PC-9 (cell line): ENCODE results near the gene CDK5RAP2. TPM values are rescaled to one million over a fixed set of nuclear protein-coding genes. Genes with fewer than 3 reads are reported as not detected.

Experiments used
- BruUV-seq: library from RNA; stranded (reverse); fragments of 400-500 nt; replicated peaks from 2 replicates; lab custom pipeline; 2021; lab: Mats Ljungman, UMichigan
- CTCF ChIA-PET: fragments of 300-600 bp; sonication (Branson Sonifier 250); formaldehyde crosslinking; loops from one replicate; lab custom pipeline; 2022; ENCODE audit warnings: antibody characterized with exemption; lab: Charles Lee
- POLR2A ChIA-PET: fragments of 300-600 bp; sonication (Branson Sonifier 250); formaldehyde crosslinking; loops from one replicate; lab custom pipeline; 2022; ENCODE audit warnings: antibody characterized with exemption; ENCODE audit not compliant: unreplicated experiment; lab: Charles Lee
- DNase-seq, 2 experiments: peaks; one replicate each; pipeline versions ENCODE4 v3.0.0 to v3.0.0-alpha.2; 2015 to 2022; ENCODE audit warnings: mixed read lengths in 1 of 2
- H2AFZ ChIP-seq: fragments of 200-600 bp; sonication (generic); 2 replicates; pipeline ENCODE4 v1.8.1; 2017; ENCODE audit warnings: antibody characterized with exemption
- H3F3A ChIP-seq: fragments of 200-600 bp; sonication (generic); 2 replicates; pipeline ENCODE4 v1.8.1; 2017; ENCODE audit warnings: antibody characterized with exemption, mild to moderate bottlenecking, low read depth; ENCODE audit not compliant: insufficient read depth
- H3K27ac ChIP-seq: fragments of 200-600 bp; sonication (generic); 2 replicates; pipeline ENCODE4 v1.6.1; 2016; ENCODE audit warnings: mixed run types
- H3K27me3 ChIP-seq: fragments of 200-600 bp; sonication (generic); 2 replicates; pipeline ENCODE4 v1.6.1; 2016; ENCODE audit warnings: low read depth, mixed run types; ENCODE audit not compliant: insufficient read depth
- H3K36me3 ChIP-seq: fragments of 200-600 bp; sonication (generic); 2 replicates; pipeline ENCODE4 v1.6.1; 2016; ENCODE audit warnings: low read depth, mixed run types
- H3K4me1 ChIP-seq: fragments of 200-600 bp; sonication (generic); replicated peaks from 2 replicates; pipeline ENCODE4 v1.6.1; 2016; ENCODE audit warnings: mixed run types; ENCODE audit not compliant: insufficient read depth
- H3K4me2 ChIP-seq: fragments of 200-600 bp; sonication (generic); 2 replicates; pipeline ENCODE4 v1.6.1; 2017; ENCODE audit warnings: mixed run types
- H3K4me3 ChIP-seq: fragments of 200-600 bp; sonication (generic); 2 replicates; pipeline ENCODE4 v1.6.1; 2016; ENCODE audit warnings: mixed run types
- H3K79me2 ChIP-seq: fragments of 200-600 bp; sonication (generic); 2 replicates; pipeline ENCODE4 v1.6.1; 2017; ENCODE audit warnings: low read depth, mixed run types
- H3K9me2 ChIP-seq: fragments of 200-600 bp; sonication (generic); 2 replicates; pipeline ENCODE4 v1.8.1; 2017; ENCODE audit warnings: mild to moderate bottlenecking; ENCODE audit not compliant: insufficient read depth
- H3K9me3 ChIP-seq: fragments of 200-600 bp; sonication (generic); 2 replicates; pipeline ENCODE4 v1.8.1; 2016; ENCODE audit warnings: low read depth; ENCODE audit not compliant: insufficient read depth
- H4K20me1 ChIP-seq: fragments of 200-600 bp; sonication (generic); 2 replicates; pipeline ENCODE4 v1.8.1; 2017; ENCODE audit not compliant: insufficient read depth
- EZH2 ChIP-seq: fragments of 200-600 bp; sonication (generic); IDR thresholded peaks from 2 replicates; pipeline ENCODE4 v1.8.0; 2017; ENCODE audit warnings: antibody characterized with exemption, low read depth
- intact Hi-C: fragments of 100-400 bp; cut with micrococcal nuclease; formaldehyde crosslinking; loops from one replicate; pipeline ENCODE4 v1.10.0; 2022; ENCODE audit not compliant: unreplicated experiment
- total RNA-seq: library from RNA; stranded (reverse); gene quantifications from 2 replicates; pipeline ENCODE4 v1.2.3, GENCODE V29; 2021
- TF ChIP-seq, protein P1 (sequence below): fragments of 200-600 bp; sonication (generic); conservative IDR thresholded peaks from 2 replicates; pipeline ENCODE4 v1.6.1; 2017; ENCODE audit warnings: mixed run types, antibody characterized with exemption, mild to moderate bottlenecking, moderate library complexity

The CDK5RAP2 gene
- total RNA-seq, 1 experiment from 2014 or later, result 113 TPM

DNA sequence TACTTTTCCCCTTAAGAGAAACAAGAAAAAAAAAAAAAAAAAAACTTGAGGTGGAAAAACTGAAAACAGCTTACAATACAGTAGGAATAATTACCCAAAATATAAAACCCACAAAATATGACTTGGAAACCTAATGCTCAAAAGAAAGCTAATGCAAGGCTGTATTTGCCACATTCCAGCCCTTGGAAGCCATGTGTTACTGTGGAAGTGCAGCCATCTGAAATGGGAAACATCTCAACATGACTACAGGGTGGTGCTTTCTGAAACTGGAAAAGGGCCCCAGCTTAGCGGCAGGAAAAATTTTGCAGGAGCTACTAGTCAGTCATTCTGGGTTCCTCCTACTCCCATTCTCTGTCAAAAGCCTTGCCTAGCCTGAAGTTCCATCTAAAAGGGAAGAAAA, 20.4 kb downstream of the CDK5RAP2 start:
- no peaks in the 10 kb centered on the region for H3K36me3 ChIP-seq
- no peaks in the 10 kb centered on the region; the same call in 1 of the 2 replicates for H3K79me2 ChIP-seq
- no peak overlapping the region for H3K4me3 ChIP-seq
- no peak overlapping the region for H3K4me2 ChIP-seq
- no peaks in the 10 kb centered on the region for H3K27me3 ChIP-seq
- intact Hi-C loops, result no loop called here
- DNase-seq, result no peak
- H2AFZ ChIP-seq, result no peak overlapping the region
- no peak for TF ChIP-seq EZH2
- TF ChIP-seq, protein P1, sequence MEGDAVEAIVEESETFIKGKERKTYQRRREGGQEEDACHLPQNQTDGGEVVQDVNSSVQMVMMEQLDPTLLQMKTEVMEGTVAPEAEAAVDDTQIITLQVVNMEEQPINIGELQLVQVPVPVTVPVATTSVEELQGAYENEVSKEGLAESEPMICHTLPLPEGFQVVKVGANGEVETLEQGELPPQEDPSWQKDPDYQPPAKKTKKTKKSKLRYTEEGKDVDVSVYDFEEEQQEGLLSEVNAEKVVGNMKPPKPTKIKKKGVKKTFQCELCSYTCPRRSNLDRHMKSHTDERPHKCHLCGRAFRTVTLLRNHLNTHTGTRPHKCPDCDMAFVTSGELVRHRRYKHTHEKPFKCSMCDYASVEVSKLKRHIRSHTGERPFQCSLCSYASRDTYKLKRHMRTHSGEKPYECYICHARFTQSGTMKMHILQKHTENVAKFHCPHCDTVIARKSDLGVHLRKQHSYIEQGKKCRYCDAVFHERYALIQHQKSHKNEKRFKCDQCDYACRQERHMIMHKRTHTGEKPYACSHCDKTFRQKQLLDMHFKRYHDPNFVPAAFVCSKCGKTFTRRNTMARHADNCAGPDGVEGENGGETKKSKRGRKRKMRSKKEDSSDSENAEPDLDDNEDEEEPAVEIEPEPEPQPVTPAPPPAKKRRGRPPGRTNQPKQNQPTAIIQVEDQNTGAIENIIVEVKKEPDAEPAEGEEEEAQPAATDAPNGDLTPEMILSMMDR, result no peak
- H4K20me1 ChIP-seq, result 0 out of 2 replicates have a peak, but pooled peaks cover 8% of the 10 kb centered on the region
- POLR2A ChIA-PET, result interaction anchor here (0.9 kb wide), 1 partner anchor 27 kb away, joined by 4 read pairs; no protein-coding TSS in a partner anchor
- BruUV-seq, result no TSS peak
- no peaks in the 10 kb centered on the region for H3K4me1 ChIP-seq
- CTCF ChIA-PET, result no interaction called here
- H3K9me3 ChIP-seq, result no peaks in the 10 kb centered on the region
- H3F3A ChIP-seq, result no peaks in the 10 kb centered on the region
- H3K27ac ChIP-seq, result no peak overlapping the region
- no peaks in the 10 kb centered on the region for H3K9me2 ChIP-seq

DNA sequence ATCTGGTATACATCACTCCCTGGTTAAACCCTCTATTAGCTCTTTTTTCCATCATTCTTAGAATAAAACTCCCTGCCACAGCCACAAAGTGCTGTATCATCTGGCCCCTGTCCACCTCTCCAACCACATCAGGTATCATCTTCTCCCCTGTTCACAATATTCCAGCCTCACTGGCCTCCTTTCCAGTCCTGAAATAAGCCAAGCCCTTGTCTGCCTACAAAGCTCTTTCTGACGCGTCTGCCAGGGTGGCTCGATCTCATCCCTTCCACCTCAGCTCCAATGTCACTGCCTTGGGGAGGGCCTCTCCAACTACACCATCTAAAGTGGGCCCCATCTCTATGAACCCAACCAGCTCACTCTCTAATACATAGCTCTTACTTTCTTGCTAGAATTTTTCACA, 21.5 kb downstream of the CDK5RAP2 start:
- H3K36me3 ChIP-seq, result no peaks in the 10 kb centered on the region
- POLR2A ChIA-PET, result interaction anchor here (0.6 kb wide), 1 partner anchor 373 kb away, joined by 4 read pairs; no protein-coding TSS in a partner anchor
- H3K79me2 ChIP-seq, result no peaks in the 10 kb centered on the region; the same call in 1 of the 2 replicates

DNA sequence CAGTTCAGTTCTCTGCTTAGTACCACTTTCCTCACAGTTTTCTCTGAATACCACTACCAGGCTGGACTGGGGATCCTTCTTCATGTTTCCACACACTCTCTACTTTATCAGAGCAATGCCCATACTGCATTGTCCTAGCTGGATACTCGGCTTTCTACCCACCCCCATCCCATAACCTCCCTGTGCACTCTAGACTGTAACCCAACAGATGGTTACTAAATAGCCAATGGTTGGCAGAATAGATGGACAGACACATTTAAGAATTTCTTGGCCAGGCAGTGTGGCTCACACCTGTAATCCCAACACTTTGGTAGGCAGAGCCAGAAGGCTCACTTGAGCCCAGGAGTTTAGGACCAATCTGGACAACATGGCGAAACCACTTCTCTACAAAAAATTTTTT, 22.8 kb downstream of the CDK5RAP2 start:
- Histone ChIP-seq H3K79me2 (no peaks in the 10 kb centered on the region; the same call in 1 of the 2 replicates), H3K36me3 (0 out of 2 replicates have a peak, but pooled peaks cover 3% of the 10 kb centered on the region), H3K27me3 (no peaks in the 10 kb centered on the region), H2AFZ (no peak overlapping the region), H3K9me3 (no peaks in the 10 kb centered on the region), H4K20me1 (peaks cover 11% of the 10 kb centered on the region; the same call in 1 of the 2 replicates), H3K4me1 (no peaks in the 10 kb centered on the region), H3F3A (no peaks in the 10 kb centered on the region), H3K4me2 (no peak overlapping the region), H3K9me2 (no peaks in the 10 kb centered on the region), H3K4me3 (no peak overlapping the region), H3K27ac (no peak overlapping the region)
- intact Hi-C loops, result no loop called here
- ChIA-PET POLR2A (no interaction called here), CTCF (no interaction called here)
- no peak for DNase-seq
- no TSS peak for BruUV-seq
- no peak for TF ChIP-seq EZH2
- TF ChIP-seq, protein P1, result no peak

More for the DNA sequence above, 21.5 kb downstream of the CDK5RAP2 start:
- Histone ChIP-seq H3K27me3 (no peaks in the 10 kb centered on the region), H3F3A (no peaks in the 10 kb centered on the region), H3K4me3 (no peak overlapping the region), H3K27ac (no peak overlapping the region), H2AFZ (no peak overlapping the region), H3K9me2 (no peaks in the 10 kb centered on the region), H3K9me3 (no peaks in the 10 kb centered on the region), H3K4me2 (no peak overlapping the region), H4K20me1 (peaks cover 11% of the 10 kb centered on the region; the same call in 1 of the 2 replicates), H3K4me1 (no peaks in the 10 kb centered on the region)
- DNase-seq, result no peak
- no peak for TF ChIP-seq EZH2
- TF ChIP-seq, protein P1, result no peak
- CTCF ChIA-PET, result no interaction called here
- intact Hi-C loops, result no loop called here
- BruUV-seq, result no TSS peak
